ENCODE measurements around the gene SPOCK1.

- TF ChIP-seq POLR2A (IDR thresholded peaks at IDR 0.05; ENCODE audit: low read depth, low read length) (no peak), CTCF (IDR thresholded peaks at IDR 0.05; ENCODE audit: extremely low read depth in 1 of 2, insufficient read depth in 1 of 2, low read depth in 1 of 2, low read length in 2 of 2) (no peak)
Measured at GRCh38 chr5:137501846-137502406, 2.8 kb upstream of the SPOCK1 start.

Measured in endothelial cell of umbilical vein (primary cell).